DOHH2 (cell line): ENCODE measurements around the gene SOD3.

Experiments used
- H3F3A ChIP-seq: fragments of 200-600 bp; sonication (generic), shearing (Covaris generic); 2 replicates; pipeline ENCODE4 v1.6.0; 2016; ENCODE audit warnings: antibody characterized with exemption, mild to moderate bottlenecking; ENCODE audit not compliant: control insufficient read depth, insufficient read depth
- H3K27ac ChIP-seq: fragments of 200-600 bp; sonication (generic); 2 replicates; pipeline ENCODE4 v1.5.1; 2014; ENCODE audit warnings: low read depth, mild to moderate bottlenecking, low read length, moderate library complexity
- H3K27me3 ChIP-seq: fragments of 200-600 bp; sonication (generic); 2 replicates; pipeline ENCODE4 v1.6.1; 2014; ENCODE audit warnings: mild to moderate bottlenecking, low read length, mixed read lengths; ENCODE audit not compliant: control insufficient read depth
- H3K36me3 ChIP-seq: fragments of 200-600 bp; sonication (generic); 2 replicates; pipeline ENCODE4 v1.6.1; 2014; ENCODE audit warnings: mild to moderate bottlenecking, low read length, moderate library complexity, mixed read lengths; ENCODE audit not compliant: control insufficient read depth
- H3K4me1 ChIP-seq: fragments of 200-600 bp; sonication (generic); 2 replicates; pipeline ENCODE4 v1.6.1; 2014; ENCODE audit warnings: mild to moderate bottlenecking, low read length, mixed read lengths; ENCODE audit not compliant: control insufficient read depth
- H3K4me2 ChIP-seq: fragments of 200-600 bp; sonication (generic); 2 replicates; pipeline ENCODE4 v1.6.0; 2014; ENCODE audit warnings: mild to moderate bottlenecking, low read length, moderate library complexity
- H3K4me3 ChIP-seq: fragments of 200-600 bp; sonication (generic); 2 replicates; pipeline ENCODE4 v1.5.1; 2014; ENCODE audit warnings: mild to moderate bottlenecking, low read length, mixed read lengths
- H3K79me2 ChIP-seq: fragments of 200-600 bp; sonication (generic); 2 replicates; pipeline ENCODE4 v1.6.1; 2014; ENCODE audit warnings: mild to moderate bottlenecking, low read length, mixed read lengths; ENCODE audit not compliant: control insufficient read depth
- H3K9me2 ChIP-seq: fragments of 200-600 bp; sonication (generic); replicated peaks from 2 replicates; pipeline ENCODE4 v1.6.1; 2014; ENCODE audit warnings: mild to moderate bottlenecking, low read length, mixed read lengths; ENCODE audit not compliant: control insufficient read depth
- H3K9me3 ChIP-seq: fragments of 200-600 bp; sonication (generic); 2 replicates; pipeline ENCODE4 v1.6.1; 2014; ENCODE audit warnings: antibody characterized with exemption, low read length, mixed read lengths; ENCODE audit not compliant: control insufficient read depth, insufficient read depth
- H4K20me1 ChIP-seq: fragments of 200-600 bp; sonication (generic); 2 replicates; pipeline ENCODE4 v1.6.0; 2014; ENCODE audit warnings: low read depth, mild to moderate bottlenecking, antibody characterized with exemption, low read length, moderate library complexity; ENCODE audit not compliant: control insufficient read depth, insufficient read depth
- CTCF ChIP-seq: fragments of 200-600 bp; sonication (generic); IDR thresholded peaks from one replicate; pipeline ENCODE4 v1.5.1; 2014; ENCODE audit warnings: antibody characterized with exemption, mild to moderate bottlenecking, low read depth, low read length; ENCODE audit not compliant: poor library complexity, severe bottlenecking
- EZH2phosphoT487 ChIP-seq: fragments of 200-600 bp; sonication (generic); IDR thresholded peaks from 2 replicates; pipeline ENCODE4 v1.6.1; 2017; ENCODE audit warnings: borderline replicate concordance, mild to moderate bottlenecking, antibody characterized with exemption, low read length, moderate library complexity, mixed read lengths

Gene SOD3

GRCh38 chr4:24777536-24778463 lies 17.6 kb upstream of the SOD3 start:
- no peak for TF ChIP-seq CTCF
- TF ChIP-seq EZH2phosphoT487 = no peak
- no peaks in the 10 kb centered on the region for H4K20me1 ChIP-seq
- H3K79me2 ChIP-seq = no peaks in the 10 kb centered on the region
- no peaks in the 10 kb centered on the region for H3F3A ChIP-seq
- H3K4me1 ChIP-seq = no peaks in the 10 kb centered on the region
- H3K27me3 ChIP-seq = no peaks in the 10 kb centered on the region
- H3K9me3 ChIP-seq = no peaks in the 10 kb centered on the region
- H3K9me2 ChIP-seq = no peaks in the 10 kb centered on the region
- no peak overlapping the region for H3K27ac ChIP-seq
- no peak overlapping the region for H3K4me3 ChIP-seq
- no peak overlapping the region for H3K4me2 ChIP-seq
- no peaks in the 10 kb centered on the region for H3K36me3 ChIP-seq

- no peaks in the 10 kb centered on the region for H3K4me1 ChIP-seq
- H3F3A ChIP-seq = no peaks in the 10 kb centered on the region
- no peak overlapping the region for H3K27ac ChIP-seq
- no peak overlapping the region for H3K4me3 ChIP-seq
- no peaks in the 10 kb centered on the region for H3K36me3 ChIP-seq
- H3K4me2 ChIP-seq = no peak overlapping the region
- H3K79me2 ChIP-seq = no peaks in the 10 kb centered on the region
- H3K27me3 ChIP-seq = no peaks in the 10 kb centered on the region
- H4K20me1 ChIP-seq = no peaks in the 10 kb centered on the region
- H3K9me2 ChIP-seq = no peaks in the 10 kb centered on the region
- H3K9me3 ChIP-seq = no peaks in the 10 kb centered on the region
- TF ChIP-seq EZH2phosphoT487 (no peak), CTCF (no peak)
These were observed 16.7 kb upstream of the SOD3 start for GRCh38 chr4:24778464-24779225.

GRCh38 chr4:24780936-24781495 lies 14.4 kb upstream of the SOD3 start:
- H3K4me1 ChIP-seq = no peaks in the 10 kb centered on the region
- H3K27ac ChIP-seq = no peak overlapping the region
- H3K79me2 ChIP-seq = no peaks in the 10 kb centered on the region
- TF ChIP-seq EZH2phosphoT487 = no peak
- TF ChIP-seq CTCF = no peak
- no peaks in the 10 kb centered on the region for H3K9me3 ChIP-seq
- H3F3A ChIP-seq = no peaks in the 10 kb centered on the region
- H3K36me3 ChIP-seq = no peaks in the 10 kb centered on the region
- H3K9me2 ChIP-seq = no peaks in the 10 kb centered on the region
- no peak overlapping the region for H3K4me3 ChIP-seq
- H4K20me1 ChIP-seq = no peaks in the 10 kb centered on the region
- H3K4me2 ChIP-seq = no peak overlapping the region
- H3K27me3 ChIP-seq = no peaks in the 10 kb centered on the region
